SU-DHL-6 (cell line): ENCODE data around the gene PARP2.

ENCODE experiments used
- CTCF ChIP-seq: fragments of 200-600 bp; sonication (generic); IDR thresholded peaks from one replicate; pipeline ENCODE4 v1.5.1; 2017; ENCODE audit warnings: antibody characterized with exemption, mild to moderate bottlenecking, low read length, moderate library complexity; ENCODE audit not compliant: insufficient read depth, poor library complexity, severe bottlenecking
- EZH2phosphoT487 ChIP-seq: fragments of 200-600 bp; sonication (generic), shearing (Covaris generic); conservative IDR thresholded peaks from 2 replicates; pipeline ENCODE4 v1.6.1; 2018; ENCODE audit warnings: mild to moderate bottlenecking, antibody characterized with exemption, low read length, moderate library complexity, mixed read lengths

- TF ChIP-seq CTCF (no peak), EZH2phosphoT487 (no peak)
These were observed 48.4 kb upstream of the PARP2 start for GRCh38 chr14:20295067-20295466.
